Measurements from ENCODE around the gene IRAG1. TPM values are rescaled to one million over a fixed set of nuclear protein-coding genes. Genes with fewer than 3 reads are reported as not detected.

The IRAG1 gene
- total RNA-seq, 1 donor, result 17.6 TPM

DNA sequence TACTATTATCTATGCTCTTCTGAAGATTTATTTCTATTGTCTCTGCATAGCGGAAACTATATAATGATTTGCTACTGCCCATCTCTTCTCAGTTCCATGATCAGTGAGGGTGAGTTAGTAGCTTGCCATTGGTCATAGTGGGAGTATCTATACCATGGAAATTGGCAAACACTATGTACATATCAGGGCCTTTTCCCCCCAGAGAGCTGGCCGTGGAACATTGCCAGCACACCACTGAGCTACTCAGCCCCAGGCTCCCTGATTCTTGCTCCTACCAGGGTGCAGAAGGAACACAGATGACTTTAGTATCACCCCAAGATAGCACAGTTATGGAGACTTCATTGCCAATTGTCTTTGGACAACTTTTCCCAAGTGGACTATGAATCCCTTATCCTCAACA is 33.2 kb downstream of the IRAG1 start:
- DNase-seq (ENCODE audit: low read depth), result no peak
- TF ChIP-seq, protein P1, sequence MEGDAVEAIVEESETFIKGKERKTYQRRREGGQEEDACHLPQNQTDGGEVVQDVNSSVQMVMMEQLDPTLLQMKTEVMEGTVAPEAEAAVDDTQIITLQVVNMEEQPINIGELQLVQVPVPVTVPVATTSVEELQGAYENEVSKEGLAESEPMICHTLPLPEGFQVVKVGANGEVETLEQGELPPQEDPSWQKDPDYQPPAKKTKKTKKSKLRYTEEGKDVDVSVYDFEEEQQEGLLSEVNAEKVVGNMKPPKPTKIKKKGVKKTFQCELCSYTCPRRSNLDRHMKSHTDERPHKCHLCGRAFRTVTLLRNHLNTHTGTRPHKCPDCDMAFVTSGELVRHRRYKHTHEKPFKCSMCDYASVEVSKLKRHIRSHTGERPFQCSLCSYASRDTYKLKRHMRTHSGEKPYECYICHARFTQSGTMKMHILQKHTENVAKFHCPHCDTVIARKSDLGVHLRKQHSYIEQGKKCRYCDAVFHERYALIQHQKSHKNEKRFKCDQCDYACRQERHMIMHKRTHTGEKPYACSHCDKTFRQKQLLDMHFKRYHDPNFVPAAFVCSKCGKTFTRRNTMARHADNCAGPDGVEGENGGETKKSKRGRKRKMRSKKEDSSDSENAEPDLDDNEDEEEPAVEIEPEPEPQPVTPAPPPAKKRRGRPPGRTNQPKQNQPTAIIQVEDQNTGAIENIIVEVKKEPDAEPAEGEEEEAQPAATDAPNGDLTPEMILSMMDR (IDR thresholded peaks at IDR 0.05; ENCODE audit: insufficient read depth, low read length), result no peak

DNA sequence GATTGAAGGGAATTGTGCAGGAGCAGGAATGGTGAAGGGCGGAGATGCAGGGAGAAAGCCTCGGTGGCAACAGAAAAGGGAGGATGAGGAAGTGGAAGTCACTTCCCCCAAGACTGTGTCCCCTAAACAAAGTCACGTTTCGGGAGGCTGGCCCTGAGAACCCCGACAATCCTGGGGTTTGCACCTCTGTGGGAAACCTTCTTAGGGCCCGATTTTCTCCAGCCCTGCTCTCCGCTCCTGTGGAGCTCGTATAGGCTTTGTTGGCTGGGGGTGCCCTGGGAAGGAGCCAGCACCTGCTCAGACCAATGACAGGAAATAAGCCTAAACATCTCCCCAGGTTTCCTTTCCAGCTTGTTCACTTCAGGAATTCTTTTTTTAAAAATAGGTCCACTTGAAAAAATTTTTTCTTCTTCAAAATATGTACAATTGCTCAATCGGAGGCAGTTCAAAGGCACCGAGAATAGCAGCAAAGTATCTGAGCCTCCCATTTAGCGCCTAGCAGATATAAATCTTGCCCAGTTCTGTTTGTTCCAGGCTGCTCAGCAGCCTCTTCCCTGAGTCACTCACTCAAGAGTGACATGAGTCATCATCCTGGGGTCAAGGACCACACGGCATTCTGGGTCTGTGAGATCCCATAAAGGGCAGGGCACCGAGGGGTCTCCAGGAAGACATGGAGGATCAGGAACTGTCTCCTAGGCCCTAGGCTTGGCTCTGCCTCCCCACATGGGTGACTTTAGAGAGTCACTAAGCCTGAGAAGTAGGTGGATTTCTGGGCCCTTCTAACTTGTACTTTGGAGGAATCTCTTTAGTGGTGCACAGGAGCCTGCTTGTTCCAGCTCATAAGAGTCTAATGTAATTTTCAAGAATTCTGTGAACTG is 34.0 kb downstream of the IRAG1 start:
- peak; percentile 95 for DNase-seq (ENCODE audit: low read depth)

More for the DNA sequence above, 33.2 kb downstream of the IRAG1 start:
- no peak overlapping the region for H3K4me3 ChIP-seq (ENCODE audit: low read depth, low read length)

DNA sequence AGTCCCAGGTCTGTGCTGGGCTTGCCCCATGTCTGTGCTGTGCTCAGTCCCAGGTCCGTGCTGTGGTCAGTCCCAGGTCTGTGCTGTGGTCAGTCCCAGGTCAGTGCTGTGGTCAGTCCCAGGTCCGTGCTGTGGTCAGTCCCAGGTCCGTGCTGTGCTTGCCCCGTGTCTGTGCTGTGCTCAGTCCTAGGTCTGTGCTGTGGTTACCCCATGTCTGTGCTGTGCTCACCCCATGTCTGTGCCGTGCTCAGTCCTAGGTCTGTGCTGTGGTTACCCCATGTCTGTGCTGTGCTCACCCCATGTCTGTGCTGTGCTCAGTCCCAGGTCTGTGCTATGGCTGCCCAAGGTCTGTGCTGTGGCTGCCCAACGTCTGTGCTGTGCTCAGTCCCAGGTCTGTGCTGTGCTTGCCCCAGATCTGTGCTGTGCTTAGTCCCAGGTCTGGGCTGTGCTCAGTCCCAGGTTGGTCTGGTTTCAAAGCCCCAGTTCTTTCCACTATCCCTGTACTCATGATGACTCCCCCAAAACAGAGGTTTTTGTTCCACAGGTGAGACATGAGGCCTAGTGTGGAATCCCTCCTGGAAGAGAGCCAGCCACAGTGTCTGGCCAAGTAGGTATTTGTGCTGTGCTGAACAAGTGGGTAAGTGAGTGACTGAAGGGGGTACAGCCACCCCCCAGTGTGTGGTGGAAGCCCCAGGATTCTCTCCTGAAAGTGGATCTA is 34.8 kb downstream of the IRAG1 start:
- no peak overlapping the region for H3K4me3 ChIP-seq (ENCODE audit: low read depth, low read length)
- DNase-seq (ENCODE audit: low read depth), result no peak
- TF ChIP-seq, protein P1 (IDR thresholded peaks at IDR 0.05; ENCODE audit: insufficient read depth, low read length), result no peak

More for the DNA sequence above, 34.0 kb downstream of the IRAG1 start:
- TF ChIP-seq, protein P1 (IDR thresholded peaks at IDR 0.05; ENCODE audit: insufficient read depth, low read length), result no peak
- H3K4me3 ChIP-seq (ENCODE audit: low read depth, low read length), result no peak overlapping the region

DNA sequence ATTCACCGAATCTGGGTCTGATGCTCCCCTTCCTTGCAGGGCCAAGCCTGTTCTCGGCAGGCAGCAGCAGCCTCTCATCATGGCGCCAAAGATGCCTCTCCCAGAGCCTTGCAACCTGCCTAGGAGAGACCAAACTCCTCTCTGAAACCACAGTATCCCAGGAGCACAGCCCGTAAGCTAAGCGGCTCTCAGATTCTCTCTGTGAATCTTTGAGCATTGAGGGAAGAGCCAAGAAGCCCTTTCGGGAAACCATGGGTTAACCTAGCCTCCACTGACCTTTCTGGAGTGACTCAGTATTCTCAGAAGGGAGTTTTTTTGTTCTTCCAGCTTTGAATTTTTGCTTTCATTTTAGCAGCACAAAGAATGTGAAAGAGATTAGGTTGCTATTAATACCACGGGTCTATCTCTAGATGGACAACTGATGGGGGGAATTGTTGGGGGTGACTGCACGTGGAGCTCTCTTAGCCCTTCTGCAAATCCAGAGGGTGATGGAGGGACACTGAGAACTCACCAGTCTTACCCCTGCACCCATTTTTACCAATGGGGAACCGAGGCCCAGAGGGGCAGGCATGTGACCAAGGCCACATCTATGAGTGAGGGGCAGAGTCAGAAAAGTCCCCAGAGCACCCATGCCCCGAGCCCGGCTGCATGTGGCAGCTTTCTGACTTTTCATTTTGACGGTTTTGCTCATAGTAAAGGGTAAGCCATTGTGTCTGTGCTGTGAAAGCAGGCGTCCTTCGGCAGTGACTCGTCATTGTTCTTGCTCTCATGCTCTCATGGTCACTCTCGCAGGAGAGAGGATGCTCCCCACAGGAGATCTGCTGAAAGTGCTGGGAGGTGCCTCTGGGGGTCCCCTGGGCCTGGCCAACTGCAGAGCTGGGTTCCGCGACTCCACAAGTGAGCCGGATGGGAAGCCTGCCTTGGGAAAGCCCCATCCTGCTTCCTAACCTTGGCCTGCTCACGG is 36.0 kb downstream of the IRAG1 start:
- no peak overlapping the region for H3K4me3 ChIP-seq (ENCODE audit: low read depth, low read length)
- DNase-seq (ENCODE audit: low read depth), result peak; percentile 85
- TF ChIP-seq, protein P1 (IDR thresholded peaks at IDR 0.05; ENCODE audit: insufficient read depth, low read length), result no peak

DNA sequence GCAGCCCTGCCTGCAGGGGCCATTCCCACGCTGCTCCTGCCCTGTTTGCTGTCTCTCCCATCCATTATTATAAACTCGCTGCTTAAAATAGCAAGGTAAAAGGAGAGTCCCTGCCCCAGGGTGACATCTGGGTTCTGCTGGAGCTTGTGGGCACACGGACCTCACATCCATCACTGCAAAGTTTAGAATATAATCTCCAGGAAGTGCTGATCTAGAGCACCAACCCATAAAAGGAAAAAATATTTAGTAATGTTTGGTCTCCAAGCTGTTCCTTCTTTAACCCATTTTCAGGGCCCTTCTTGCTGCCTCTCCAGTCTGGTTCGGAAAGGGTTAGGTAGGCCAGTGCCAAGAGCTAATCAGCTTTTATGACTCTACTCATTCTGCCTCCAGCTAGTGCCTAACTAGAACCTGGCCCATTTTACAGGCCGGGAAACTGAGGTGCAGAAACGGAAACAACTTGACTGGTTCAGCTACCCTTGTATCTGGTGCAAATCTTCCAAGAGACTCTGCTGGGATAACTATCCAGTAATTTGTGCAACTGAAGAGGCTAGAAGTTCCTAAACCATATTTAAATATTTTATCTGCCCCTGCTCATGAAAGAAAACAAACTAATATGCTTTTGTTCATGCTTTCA is 37.5 kb downstream of the IRAG1 start:
- DNase-seq (ENCODE audit: low read depth), result no peak
- TF ChIP-seq, protein P1 (IDR thresholded peaks at IDR 0.05; ENCODE audit: insufficient read depth, low read length), result no peak
- H3K4me3 ChIP-seq (ENCODE audit: low read depth, low read length), result no peak overlapping the region

DNA sequence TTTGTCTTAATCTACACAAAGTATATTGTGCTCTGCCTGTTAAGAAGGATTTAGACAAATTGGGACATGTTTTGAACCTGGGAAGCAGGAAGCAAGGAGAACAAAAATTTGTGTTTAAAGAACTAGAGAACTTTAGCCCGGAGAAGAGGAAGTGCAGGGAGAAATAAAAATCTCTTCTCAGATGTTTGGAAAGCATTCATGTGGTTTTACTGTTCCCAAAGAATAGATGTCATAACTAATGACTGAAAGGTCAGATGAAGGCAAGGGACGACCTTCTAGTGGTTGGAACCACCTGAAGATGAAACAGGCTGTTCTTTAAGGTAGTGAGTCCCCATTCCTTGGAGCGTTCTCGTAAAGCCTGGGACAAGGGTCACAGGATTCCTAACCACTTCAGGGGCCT is 38.3 kb downstream of the IRAG1 start:
- DNase-seq (ENCODE audit: low read depth), result no peak
- H3K4me3 ChIP-seq (ENCODE audit: low read depth, low read length), result no peak overlapping the region
- TF ChIP-seq, protein P1 (IDR thresholded peaks at IDR 0.05; ENCODE audit: insufficient read depth, low read length), result no peak

Measured in fibroblast of the aortic adventitia (primary cell).